Stimulated activated CD8-positive, alpha-beta memory T cell treated with anti-CD3 and anti-CD28 coated beads, Interleukin-15, amount 100 ng/mL, for 24 hours (primary cell): ENCODE results near the gene CCL16.
"Not testable (repeated sequence)": the region's sequence is repeated elsewhere in the genome, so short reads cannot be mapped to it uniquely, and the experiment has no call there.

Experiments
- DNase-seq: peaks from one replicate; pipeline ENCODE4 v3.0.0-alpha.2; 2020; ENCODE audit warnings: low read depth

Gene CCL16

GRCh38 chr17:35984140-35984539, 2.8 kb upstream of the CCL16 start:
- DNase-seq = no peak

GRCh38 chr17:35982409-35983191, 1.3 kb upstream of the CCL16 start:
- DNase-seq = no peak

DNA sequence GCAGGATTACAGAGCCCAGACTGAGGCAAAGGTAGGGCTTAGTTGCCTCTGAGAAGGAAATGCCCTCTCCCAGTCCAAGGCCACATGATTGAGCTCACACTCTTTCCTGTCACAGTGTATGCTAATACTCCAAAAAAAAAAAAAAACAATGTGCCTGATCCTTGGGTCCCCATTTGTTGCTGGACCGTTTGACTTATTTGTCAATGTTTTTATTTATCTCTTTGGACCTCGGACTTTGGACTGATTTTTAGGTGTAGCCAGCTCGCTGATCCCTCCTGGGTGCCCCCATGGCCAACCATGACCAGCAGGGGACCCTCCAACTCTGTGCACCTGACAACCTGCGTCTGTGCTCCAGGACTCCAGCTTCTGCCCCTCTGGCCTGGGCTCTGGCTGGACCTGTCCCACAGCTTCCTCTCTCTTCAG, 622 bp upstream of the CCL16 start:
- DNase-seq = no peak

DNA sequence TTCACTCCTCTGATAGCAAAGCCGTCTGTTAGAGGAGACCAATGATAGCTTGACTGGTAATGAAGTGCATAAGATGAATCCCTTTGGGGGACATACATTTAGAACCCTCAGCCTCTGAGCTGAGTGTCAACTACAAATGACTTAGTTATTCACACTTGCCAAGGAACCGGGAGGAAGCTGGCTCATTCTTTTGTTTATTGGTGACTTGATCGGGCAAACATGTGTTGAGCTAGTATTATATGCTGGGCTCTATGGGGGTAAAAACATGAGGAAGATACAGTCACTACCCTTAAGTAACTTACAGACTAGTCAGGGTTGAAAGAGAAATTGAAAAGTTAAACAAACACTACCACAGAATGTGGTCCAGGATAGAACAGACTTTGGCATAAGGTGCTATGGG, 3.0 kb downstream of the CCL16 start:
- DNase-seq = no peak

DNA sequence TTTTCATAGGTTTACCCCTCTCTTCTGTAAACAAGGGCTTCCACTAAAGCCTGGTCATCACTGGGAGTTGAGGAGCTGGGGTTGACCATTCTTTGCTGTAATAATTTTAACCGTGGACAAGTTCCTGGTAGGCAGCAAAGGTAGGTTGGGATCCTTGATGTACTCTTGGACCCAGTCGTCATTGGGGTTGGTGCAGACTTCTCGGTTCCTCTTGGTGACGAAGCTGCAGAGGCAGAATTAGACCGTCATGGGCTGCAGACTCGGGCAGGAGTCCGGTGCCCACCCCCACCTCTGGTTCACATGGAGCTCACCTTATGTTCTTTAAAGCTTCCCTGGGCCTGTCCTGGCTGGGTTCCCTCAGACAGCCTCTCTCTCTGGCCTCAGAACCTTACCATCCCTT, 3.8 kb downstream of the CCL16 start:
- DNase-seq = no peak

- DNase-seq = no peak
Measured at GRCh38 chr17:35973333-35974260, 7.7 kb downstream of the CCL16 start.

GRCh38 chr17:35972945-35973332, 8.4 kb downstream of the CCL16 start:
- DNase-seq = no peak

DNA sequence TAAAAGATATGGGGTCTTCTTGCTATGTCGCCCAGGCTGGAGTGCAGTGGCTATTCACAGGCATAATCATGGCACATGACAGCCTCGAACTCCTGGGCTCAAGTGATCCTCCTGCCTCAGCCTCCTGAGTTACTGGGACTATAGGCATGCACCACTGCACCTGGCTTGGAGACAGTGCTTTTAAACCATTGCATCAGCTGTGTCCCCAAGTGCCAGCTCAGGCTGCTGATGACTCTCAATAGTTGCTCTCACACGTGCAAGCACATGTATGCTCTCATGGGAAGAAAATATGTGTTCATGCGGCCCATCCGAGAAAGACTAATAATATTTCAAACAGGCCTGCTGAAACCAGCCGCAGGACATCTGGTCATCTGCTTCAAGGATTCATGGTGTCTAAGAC, 8.8 kb downstream of the CCL16 start:
- DNase-seq = no peak

DNA sequence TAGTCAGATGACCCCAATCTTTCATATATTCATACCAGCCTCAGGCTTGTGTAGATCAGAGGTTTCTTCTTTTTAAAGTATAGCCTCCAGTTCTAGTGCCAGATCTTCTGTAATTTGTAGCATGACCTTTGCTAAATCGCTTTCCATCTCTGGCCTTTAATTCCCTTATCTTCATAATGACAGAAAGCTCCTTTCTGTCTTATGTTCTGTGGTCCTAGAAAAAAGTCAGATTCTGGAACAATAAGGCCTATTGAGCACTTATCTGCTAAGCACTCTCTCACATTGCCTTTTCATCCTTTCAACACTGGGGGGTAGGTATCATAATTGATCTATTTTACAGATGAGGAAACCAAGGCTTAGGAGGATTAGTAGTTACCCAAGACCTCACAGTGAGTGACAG, 9.2 kb downstream of the CCL16 start:
- DNase-seq = no peak

GRCh38 chr17:35969558-35970380, 11.5 kb downstream of the CCL16 start:
- DNase-seq = peak; percentile 38

- DNase-seq = no peak
Measured at GRCh38 chr17:35968520-35969054, 12.7 kb downstream of the CCL16 start.

DNA sequence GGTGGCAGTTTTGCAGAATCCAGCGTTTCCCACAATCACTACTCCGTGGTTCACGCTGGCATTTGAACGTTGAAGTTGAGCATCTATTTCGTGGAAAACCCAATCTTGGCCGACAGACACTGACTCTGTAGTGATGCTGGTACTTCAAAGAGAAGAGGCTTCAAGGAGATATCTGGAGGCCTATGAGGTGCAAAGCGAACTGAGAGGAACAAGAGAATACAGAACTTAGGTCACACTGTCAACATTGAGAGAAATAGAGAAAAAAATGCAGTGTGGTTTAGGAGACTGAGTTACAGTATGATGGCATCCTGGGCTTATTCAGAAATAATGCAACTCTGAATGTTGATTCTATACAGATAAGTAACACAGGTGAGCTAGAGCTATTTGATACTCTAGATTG, 16.0 kb downstream of the CCL16 start:
- no peak for DNase-seq

GRCh38 chr17:35963663-35964062, 17.6 kb downstream of the CCL16 start:
- no peak for DNase-seq

GRCh38 chr17:35953720-35954119, 27.6 kb downstream of the CCL16 start:
- no peak for DNase-seq

DNA sequence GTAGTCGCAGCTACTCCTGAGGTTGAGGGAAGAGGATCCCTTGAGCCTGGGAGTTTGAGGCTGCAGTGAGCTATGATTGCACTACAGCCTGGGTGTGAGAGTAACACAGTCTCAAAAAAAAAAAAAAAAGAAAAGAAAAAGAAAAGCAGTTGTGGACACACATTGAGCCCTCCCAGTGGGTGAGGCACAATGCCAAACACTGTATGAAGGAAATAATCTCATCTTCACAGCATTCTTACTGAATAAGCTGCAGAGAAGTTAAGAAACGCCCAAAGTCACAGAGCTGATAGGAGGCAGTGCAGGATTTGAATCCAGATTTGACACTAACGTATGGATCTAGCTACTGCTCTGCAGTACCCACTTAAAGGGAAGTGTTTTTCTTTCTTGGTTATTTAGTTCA, 31.9 kb downstream of the CCL16 start:
- no peak for DNase-seq

- DNase-seq = no peak
Measured at GRCh38 chr17:35948092-35948491, 33.2 kb downstream of the CCL16 start.

DNA sequence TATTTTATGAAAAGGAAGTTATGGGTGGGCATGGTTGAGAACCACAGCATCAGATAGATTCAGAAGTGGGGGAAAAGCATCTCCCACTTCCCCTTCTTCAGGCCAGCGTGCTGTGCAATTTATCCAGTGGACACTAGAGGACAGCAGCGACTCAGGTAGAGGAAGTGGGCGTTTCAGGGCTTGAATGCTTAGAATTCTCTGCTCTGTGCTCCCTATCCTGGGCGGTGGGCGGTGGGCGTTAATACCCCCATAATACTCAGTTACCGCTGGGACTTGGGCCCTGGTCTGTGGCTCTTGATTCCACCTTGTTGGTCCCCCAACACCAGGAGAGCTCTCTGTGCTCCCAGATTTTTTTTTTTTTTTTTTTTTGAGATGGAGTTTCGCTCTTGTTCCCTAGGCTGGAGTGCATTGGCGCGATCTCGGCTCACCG, 34.1 kb downstream of the CCL16 start:
- no peak for DNase-seq

- no peak for DNase-seq
Measured at GRCh38 chr17:35944151-35944550, 37.1 kb downstream of the CCL16 start.

DNA sequence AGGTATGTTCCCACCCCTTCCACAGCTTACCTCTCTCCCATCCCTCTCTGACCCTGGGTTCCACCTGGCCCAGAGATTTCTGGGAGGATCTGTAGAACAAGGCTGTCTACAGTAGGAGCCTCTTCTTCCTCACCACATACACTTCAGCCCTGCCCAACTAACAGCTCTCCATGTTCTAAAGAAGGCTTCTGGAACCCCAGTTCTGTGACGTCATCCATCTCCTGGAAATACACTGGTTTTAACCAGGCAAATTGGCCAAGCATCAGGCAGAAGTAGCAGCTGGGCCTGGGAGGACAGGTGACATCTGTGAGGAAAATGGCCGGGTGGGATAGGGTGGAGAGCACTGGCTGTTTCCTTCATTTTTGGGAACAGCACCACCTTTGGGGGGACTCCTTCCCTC, 37.8 kb downstream of the CCL16 start, which contains the start of gene LYZL6:
Gene LYZL6, minus strand, starts transcription at position 177 of the 400 bp plus-strand sequence. CDS start 4,357 bp downstream, outside the sequence.
- no peak for DNase-seq

DNA sequence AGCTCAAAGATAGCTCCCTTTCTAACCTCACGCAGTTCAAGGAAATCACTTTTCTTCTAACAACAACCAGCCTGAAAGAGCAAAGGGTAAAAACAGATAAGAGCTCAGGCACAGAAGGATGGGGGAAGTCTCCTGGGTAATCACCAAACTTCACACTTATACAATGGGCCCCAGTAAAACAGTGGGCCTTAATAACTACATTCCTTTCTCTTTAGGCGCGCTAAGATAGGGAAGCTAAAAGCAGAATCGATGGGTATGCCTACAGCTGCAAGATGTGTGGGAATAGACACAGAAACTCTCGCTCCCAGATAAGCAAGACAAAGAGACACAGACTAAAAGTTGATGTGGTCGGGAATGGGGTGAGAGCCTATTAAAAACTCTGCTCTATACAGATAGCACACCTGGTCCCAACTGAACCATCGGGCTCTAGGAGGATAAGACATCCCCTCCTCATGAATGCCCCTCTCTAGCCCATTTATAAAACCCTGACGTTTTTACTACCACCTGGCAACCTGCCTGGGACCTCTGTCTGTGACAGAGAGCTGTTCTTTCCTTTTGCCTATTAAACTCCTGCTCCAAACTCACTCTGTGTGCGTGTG, 38.6 kb downstream of the CCL16 start:
- DNase-seq = no peak

GRCh38 chr17:35938492-35938891, 42.8 kb downstream of the CCL16 start:
- DNase-seq = not testable (repeated sequence)
